Stimulated activated CD8-positive, alpha-beta memory T cell treated with anti-CD3 and anti-CD28 coated beads, Interleukin-4, amount 100 ng/mL, for 24 hours (primary cell): ENCODE measurements around the gene BRICD5.

Experiments
- DNase-seq: peaks from one replicate; pipeline ENCODE4 v3.0.0-alpha.2; 2020; ENCODE audit warnings: low read depth

BRICD5 gene

DNA sequence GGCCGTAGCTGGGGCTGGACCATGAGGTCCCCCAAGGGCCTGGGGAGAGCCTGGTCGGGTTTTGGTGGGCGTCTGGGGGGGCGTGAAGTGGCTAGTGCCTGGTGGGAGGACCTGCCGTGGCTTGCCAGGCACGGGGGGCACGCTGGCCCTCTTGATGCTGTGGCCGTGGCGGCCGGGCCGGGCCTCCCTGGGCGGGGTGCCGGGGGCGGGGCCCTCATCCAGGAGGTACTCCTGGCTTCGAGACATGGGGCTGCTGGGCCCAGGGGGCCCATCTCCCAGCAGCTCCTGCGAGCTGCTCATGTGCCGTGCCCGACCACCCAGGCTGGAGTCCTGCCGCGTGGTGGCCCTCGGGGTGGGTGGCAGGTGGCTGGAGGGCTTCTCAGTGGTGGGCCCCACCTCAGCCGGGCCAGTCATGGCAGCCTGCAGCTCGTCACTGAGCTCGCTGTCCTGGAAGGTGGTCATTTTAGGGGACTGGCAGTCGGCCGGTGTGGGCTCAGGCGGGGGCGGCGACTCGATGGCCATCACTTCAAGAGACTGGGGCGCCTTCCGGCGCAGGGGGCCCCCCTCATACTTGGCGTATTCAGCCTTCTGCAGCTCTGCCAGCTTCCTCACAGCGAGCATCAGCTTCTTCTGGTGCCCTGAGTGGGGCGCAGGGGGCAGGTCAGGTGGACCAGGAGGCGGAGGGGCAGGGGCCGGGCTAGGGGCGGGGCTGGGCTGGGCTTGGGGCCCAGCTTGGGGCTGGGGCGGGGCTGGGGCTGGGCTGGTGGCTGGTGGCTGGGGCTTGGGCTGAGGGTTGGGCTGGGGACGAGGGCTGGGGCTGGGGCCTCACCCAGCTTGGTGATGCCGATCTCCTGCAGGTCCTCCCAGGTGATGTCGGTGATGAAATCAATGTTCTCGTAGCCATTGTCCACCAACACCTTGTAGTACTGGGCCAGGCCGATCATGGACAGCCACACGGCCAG, 29.4 kb downstream of the BRICD5 start:
- no peak for DNase-seq

- no peak for DNase-seq
Measured at GRCh38 chr16:2180461-2180860, 30.2 kb downstream of the BRICD5 start.

GRCh38 chr16:2179576-2179975, 31.1 kb downstream of the BRICD5 start:
- no peak for DNase-seq

- no peak for DNase-seq
Measured at GRCh38 chr16:2179107-2179501, 31.6 kb downstream of the BRICD5 start.

- no peak for DNase-seq
Measured at GRCh38 chr16:2178321-2179106, 32.1 kb downstream of the BRICD5 start.

DNA sequence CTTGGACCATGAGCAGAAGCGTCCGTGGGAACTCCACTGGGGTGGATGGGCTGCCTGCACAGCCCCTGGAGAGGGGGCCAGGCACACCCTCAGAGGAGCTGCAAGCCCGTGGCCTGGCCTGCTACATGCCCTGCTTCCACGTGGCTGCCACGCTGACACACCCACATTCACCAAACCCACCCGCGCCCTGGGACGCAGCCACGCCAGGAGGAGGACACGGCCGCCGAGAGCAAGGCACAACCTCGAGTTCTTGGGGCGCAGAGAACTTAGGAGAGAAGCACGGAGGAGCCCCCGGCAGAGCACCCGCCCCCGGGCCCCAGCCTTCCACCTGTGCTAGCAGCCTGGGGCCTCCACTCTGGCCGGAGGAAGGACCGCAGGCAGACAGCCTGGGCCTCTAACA, 33.1 kb downstream of the BRICD5 start:
- no peak for DNase-seq

DNA sequence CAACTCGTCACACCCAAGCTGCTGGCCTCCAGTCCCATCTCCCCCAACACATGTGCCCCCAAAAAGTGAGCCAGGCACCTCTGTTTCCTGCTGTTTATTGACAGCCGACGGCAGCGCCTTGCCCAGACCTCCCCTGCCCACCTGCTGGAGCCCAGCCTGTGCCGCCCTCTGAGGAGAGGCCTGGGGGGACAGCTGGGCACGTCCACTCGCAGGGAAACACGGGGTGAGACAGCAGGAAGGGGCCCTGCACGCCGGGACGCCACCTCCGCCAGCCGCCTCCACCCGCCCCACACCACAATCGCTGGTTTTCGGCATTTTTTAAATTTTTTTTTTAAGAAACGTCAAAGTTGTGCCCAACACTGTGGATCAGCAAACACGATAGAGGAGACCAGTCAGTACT, 33.6 kb downstream of the BRICD5 start:
- no peak for DNase-seq

GRCh38 chr16:2176047-2176446, 34.6 kb downstream of the BRICD5 start:
- no peak for DNase-seq

GRCh38 chr16:2175454-2175853, 35.2 kb downstream of the BRICD5 start:
- DNase-seq = no peak

- no peak for DNase-seq
Measured at GRCh38 chr16:2174396-2175131, 36.1 kb downstream of the BRICD5 start.

DNA sequence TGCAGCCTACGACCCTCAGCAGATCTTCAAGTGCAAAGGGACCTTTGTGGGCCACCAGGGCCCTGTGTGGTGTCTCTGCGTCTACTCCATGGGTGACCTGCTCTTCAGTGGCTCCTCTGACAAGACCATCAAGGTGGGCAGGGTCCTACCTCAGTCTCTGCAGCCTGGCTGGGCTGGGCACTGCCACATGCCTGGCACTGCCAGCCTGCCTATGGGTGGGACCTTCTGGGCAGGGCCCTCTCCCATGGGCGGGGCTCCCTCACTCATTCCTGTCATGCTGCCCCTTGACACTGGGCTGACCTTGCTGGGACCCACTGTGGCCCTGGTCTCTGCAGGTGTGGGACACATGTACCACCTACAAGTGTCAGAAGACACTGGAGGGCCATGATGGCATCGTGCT, 36.7 kb downstream of the BRICD5 start:
- DNase-seq = no peak

DNA sequence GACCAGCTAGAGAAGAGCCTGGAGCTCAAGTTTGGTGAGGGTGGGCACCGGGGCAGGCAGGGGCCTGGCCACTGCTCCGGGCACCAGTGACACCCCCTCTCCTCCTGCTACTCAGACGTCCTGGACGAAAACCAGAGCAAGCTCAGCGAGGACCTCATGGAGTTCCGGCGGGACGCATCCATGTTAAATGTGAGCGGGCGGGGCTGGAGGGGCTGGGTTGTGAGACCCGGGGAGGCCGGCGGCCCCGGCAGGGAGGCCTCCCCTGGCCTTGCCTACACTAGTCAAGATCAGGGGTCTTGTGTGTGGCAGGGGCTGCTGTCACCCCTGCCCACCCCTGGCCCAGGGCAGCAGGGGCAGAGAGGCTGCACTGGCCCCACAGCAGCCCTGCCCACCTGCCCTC, 37.3 kb downstream of the BRICD5 start:
- no peak for DNase-seq

DNA sequence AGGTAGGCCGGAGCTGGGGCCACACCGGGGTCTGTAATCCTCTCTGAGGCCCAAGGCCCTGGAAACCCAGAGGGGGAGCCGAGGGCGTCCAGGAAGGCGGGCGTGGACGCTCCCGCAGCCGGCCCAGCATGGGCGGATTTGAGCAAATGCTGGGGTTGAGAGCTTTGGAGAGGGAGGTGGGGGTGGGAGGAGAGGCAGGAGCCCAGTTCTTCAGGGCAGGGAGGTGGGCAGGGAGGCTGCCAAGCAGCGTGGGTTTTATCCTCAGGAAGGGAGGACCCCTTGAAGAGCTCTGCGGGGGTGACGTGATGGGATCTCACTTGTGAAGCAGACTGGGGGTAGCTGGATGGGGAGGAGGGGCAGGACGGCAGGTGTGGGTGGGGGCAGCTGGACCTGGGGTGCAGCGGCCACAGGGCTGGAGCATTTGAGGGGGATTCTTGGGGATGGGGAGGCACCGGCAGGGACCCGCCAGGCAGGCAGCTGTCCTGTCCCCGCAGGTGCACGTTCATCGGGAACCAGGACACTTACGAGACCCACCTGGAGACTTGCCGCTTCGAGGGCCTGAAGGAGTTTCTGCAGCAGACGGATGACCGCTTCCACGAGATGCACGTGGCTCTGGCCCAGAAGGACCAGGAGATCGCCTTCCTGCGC, 37.9 kb downstream of the BRICD5 start:
- no peak for DNase-seq

GRCh38 chr16:2171601-2172178, 39.0 kb downstream of the BRICD5 start:
- DNase-seq = no peak

DNA sequence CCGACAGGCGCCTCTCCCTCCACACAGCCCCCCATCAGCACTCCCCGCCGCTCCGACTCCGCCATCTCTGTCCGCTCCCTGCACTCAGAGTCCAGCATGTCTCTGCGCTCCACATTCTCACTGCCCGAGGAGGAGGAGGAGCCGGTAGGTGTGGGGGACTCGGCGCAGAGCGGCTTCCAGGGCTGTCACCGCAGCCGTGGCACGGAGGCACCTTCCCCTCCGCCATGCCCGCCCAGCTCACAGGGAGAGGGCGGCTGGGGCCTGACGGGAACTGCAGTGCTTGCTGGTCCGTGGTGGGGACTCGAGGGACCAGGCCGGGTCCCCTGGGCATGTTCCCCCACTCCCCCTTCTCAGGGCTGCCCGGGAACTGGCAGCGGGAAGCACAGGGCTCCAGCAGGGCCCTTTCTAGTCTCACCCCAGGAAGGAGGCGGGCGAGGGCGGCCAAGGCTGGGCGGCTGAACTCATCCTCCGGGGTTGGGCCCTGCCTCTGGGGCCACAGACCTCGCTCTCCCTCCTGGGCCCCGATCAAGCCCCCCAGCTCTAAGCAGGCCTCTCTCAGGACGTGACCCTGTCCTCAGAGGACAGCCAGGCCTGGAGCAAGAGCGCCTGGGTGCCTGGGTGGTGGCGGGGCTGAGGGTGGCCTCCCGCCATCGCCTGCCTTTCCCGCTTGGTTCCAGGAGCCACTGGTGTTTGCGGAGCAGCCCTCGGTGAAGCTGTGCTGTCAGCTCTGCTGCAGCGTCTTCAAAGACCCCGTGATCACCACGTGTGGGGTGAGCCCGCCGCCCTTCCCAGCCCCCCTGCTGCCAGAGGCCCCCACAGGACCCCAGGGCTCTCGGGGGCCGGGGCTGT, 39.9 kb downstream of the BRICD5 start:
- DNase-seq = no peak

- DNase-seq = no peak
Measured at GRCh38 chr16:2170080-2170479, 40.6 kb downstream of the BRICD5 start.

- DNase-seq = no peak
Measured at GRCh38 chr16:2167068-2167638, 43.5 kb downstream of the BRICD5 start.

- DNase-seq = no peak
Measured at GRCh38 chr16:2166263-2167067, 44.2 kb downstream of the BRICD5 start.

- DNase-seq = no peak
Measured at GRCh38 chr16:2165861-2166260, 44.8 kb downstream of the BRICD5 start.
